Measurements from ENCODE around the gene PSMD2. TPM values are rescaled to one million over a fixed set of nuclear protein-coding genes. Genes with fewer than 3 reads are reported as not detected.
"Not testable (repeated sequence)": the region's sequence is repeated elsewhere in the genome, so short reads cannot be mapped to it uniquely, and the experiment has no call there.

The PSMD2 gene
- total and polyA plus RNA-seq, 4 donors: 78.7 to 222 (median 166) TPM

- H3K9ac ChIP-seq (ENCODE audit: insufficient read depth in 1 of 2, low read length in 2 of 2): no peak within 1 kb of the TSS
Measured at GRCh38 chr3:184261270-184261853, 37.7 kb upstream of the PSMD2 start, which contains the start of gene CAMK2N2. CAMK2N2 (minus strand) TSS chr3:184261553; CDS start chr3:184261285, 268 bp downstream.

GRCh38 chr3:184261854-184262763 lies 36.9 kb upstream of the PSMD2 start:
- Histone ChIP-seq H3K9me3 (ENCODE audit: control insufficient read depth in 4 of 4, insufficient read depth in 3 of 4, low read length in 3 of 4) (no peaks in the 10 kb centered on the region), H3K4me1 (ENCODE audit: control insufficient read depth in 5 of 5, insufficient read depth in 5 of 5, low read length in 5 of 5) (peaks cover 0 to 28% (median 5%) of the 10 kb centered on the region in 5 donors), H3K9ac (ENCODE audit: insufficient read depth in 1 of 2, low read length in 2 of 2) (no peak overlapping the region), H3K27ac (ENCODE audit: low read depth in 1 of 2, low read length in 1 of 2) (no peak overlapping the region), H3K4me3 (peak overlapping the region; percentile 40), H3K36me3 (ENCODE audit: control insufficient read depth in 4 of 4, insufficient read depth in 4 of 4, low read length in 4 of 4) (peaks cover 0 to 4% (median 0%) of the 10 kb centered on the region in 4 donors), H3K27me3 (ENCODE audit: control insufficient read depth in 3 of 3, insufficient read depth in 3 of 3, low read length in 2 of 3) (peaks cover 0 to 48% (median 31%) of the 10 kb centered on the region in 3 donors)
- WGBS, 2 donors: 2% methylated on average over 65 to 66 of the region's 66 CpGs
- ATAC-seq (ENCODE audit: insufficient read depth, low FRiP score) (no peak), DNase-seq (peak in 2 of 3 donors; percentile 7 to 22)
- TF ChIP-seq CTCF (IDR thresholded peaks at IDR 0.05; ENCODE audit: control extremely low read depth, extremely low read depth): no peak

More at GRCh38 chr3:184261270-184261853, 37.7 kb upstream of the PSMD2 start, which contains the start of gene CAMK2N2:
- no peak for TF ChIP-seq CTCF (IDR thresholded peaks at IDR 0.05; ENCODE audit: control extremely low read depth, extremely low read depth)
- 1% methylated on average over 20 to 67 of the region's 67 CpGs for WGBS, 2 donors
- H3K9me3 ChIP-seq (ENCODE audit: control insufficient read depth in 4 of 4, insufficient read depth in 3 of 4, low read length in 3 of 4): no peaks in the 10 kb centered on the region
- peaks cover 0 to 28% (median 5%) of the 10 kb centered on the region in 5 donors for H3K4me1 ChIP-seq (ENCODE audit: control insufficient read depth in 5 of 5, insufficient read depth in 5 of 5, low read length in 5 of 5)
- no peak within 1 kb of the TSS for H3K27ac ChIP-seq (ENCODE audit: low read depth in 1 of 2, low read length in 1 of 2)
- peaks cover 0 to 4% (median 0%) of the 10 kb centered on the region in 4 donors for H3K36me3 ChIP-seq (ENCODE audit: control insufficient read depth in 4 of 4, insufficient read depth in 4 of 4, low read length in 4 of 4)
- H3K4me3 ChIP-seq: peak within 1 kb of the TSS; percentile 40
- peaks cover 0 to 48% (median 31%) of the 10 kb centered on the region in 3 donors for H3K27me3 ChIP-seq (ENCODE audit: control insufficient read depth in 3 of 3, insufficient read depth in 3 of 3, low read length in 2 of 3)
- peak; percentile 67 for ATAC-seq (ENCODE audit: insufficient read depth, low FRiP score)
- DNase-seq: peak; percentile 11 to 47 (median 21)

DNA sequence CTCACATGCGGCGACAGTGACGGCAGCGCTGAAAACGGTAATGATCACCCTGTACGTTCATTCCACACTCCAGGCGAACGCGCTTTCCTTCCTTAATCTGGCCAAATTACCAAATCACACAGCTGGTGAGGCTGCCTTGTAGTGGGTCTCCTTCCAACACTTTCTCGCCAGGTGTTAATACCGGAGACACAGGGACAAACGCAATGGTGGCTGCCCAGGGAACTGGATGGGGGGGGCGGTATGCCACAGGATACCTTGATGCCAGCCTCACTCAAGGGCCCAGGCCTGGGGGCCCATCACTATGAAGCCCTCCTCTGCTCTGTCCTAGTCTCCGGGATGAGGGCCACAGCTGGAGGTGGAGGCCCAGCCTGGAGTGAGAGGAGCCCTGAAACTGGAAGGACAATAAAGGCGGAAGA lies 36.3 kb upstream of the PSMD2 start:
- ATAC-seq (ENCODE audit: insufficient read depth, low FRiP score) (no peak), DNase-seq (no peak)
- TF ChIP-seq CTCF (IDR thresholded peaks at IDR 0.05; ENCODE audit: control extremely low read depth, extremely low read depth): no peak
- H3K27me3 ChIP-seq (ENCODE audit: control insufficient read depth in 3 of 3, insufficient read depth in 3 of 3, low read length in 2 of 3): peaks cover 0 to 48% (median 31%) of the 10 kb centered on the region in 3 donors
- no peak overlapping the region for H3K27ac ChIP-seq (ENCODE audit: low read depth in 1 of 2, low read length in 1 of 2)
- 12 to 16% methylated on average over 15 of the region's 15 CpGs for WGBS, 2 donors
- H3K4me1 ChIP-seq (ENCODE audit: control insufficient read depth in 5 of 5, insufficient read depth in 5 of 5, low read length in 5 of 5): peaks cover 0 to 28% (median 5%) of the 10 kb centered on the region in 5 donors
- no peaks in the 10 kb centered on the region for H3K9me3 ChIP-seq (ENCODE audit: control insufficient read depth in 4 of 4, insufficient read depth in 3 of 4, low read length in 3 of 4)
- peaks cover 0 to 4% (median 0%) of the 10 kb centered on the region in 4 donors for H3K36me3 ChIP-seq (ENCODE audit: control insufficient read depth in 4 of 4, insufficient read depth in 4 of 4, low read length in 4 of 4)
- H3K9ac ChIP-seq (ENCODE audit: insufficient read depth in 1 of 2, low read length in 2 of 2): no peak overlapping the region
- no peak overlapping the region for H3K4me3 ChIP-seq

- WGBS, 2 donors: 81 to 91% methylated on average over 1 of the region's 1 CpG
- H3K36me3 ChIP-seq (ENCODE audit: control insufficient read depth in 4 of 4, insufficient read depth in 4 of 4, low read length in 4 of 4); H3K9ac ChIP-seq (ENCODE audit: insufficient read depth in 1 of 2, low read length in 2 of 2); ATAC-seq (ENCODE audit: insufficient read depth, low FRiP score); H3K9me3 ChIP-seq (ENCODE audit: control insufficient read depth in 4 of 4, insufficient read depth in 3 of 4, low read length in 3 of 4); H3K4me3 ChIP-seq; H3K4me1 ChIP-seq (ENCODE audit: control insufficient read depth in 5 of 5, insufficient read depth in 5 of 5, low read length in 5 of 5); H3K27ac ChIP-seq (ENCODE audit: low read depth in 1 of 2, low read length in 1 of 2); DNase-seq: not testable (repeated sequence)
- H3K27me3 ChIP-seq (ENCODE audit: control insufficient read depth in 3 of 3, insufficient read depth in 3 of 3, low read length in 2 of 3): peaks cover 0 to 26% (median 17%) of the 10 kb centered on the region in 3 donors
Measured at GRCh38 chr3:184267249-184267648, 31.8 kb upstream of the PSMD2 start.
